BJ (cell line): ENCODE data around the gene ZC3H4. TPM values are rescaled to one million over a fixed set of nuclear protein-coding genes. Genes with fewer than 3 reads are reported as not detected.
A peak's percentile ranks its signal among the peaks of the same experiment; 100 is the strongest.
"Not testable (repeated sequence)": the region's sequence is repeated elsewhere in the genome, so short reads cannot be mapped to it uniquely, and the experiment has no call there.

ENCODE experiments used
- CTCF ChIA-PET: fragments of 350-600 bp; formaldehyde crosslinking; extraction: SDS; loops from one replicate; lab custom pipeline; 2021; ENCODE audit warnings: antibody characterized with exemption, inconsistent platforms; lab: Yijun Ruan, JAX
- POLR2A ChIA-PET: fragments of 300-600 bp; sonication (Branson Sonifier 250); formaldehyde crosslinking; extraction: SDS; loops from one replicate; lab custom pipeline; 2021; ENCODE audit warnings: antibody characterized with exemption; lab: Charles Lee
- DNase-seq: peaks from one replicate; pipeline ENCODE4 v3.0.0-alpha.2; 2011; ENCODE audit warnings: low read depth
- H3K27me3 ChIP-seq: 2 replicates; pipeline ENCODE4 v1.6.0; 2011; ENCODE audit warnings: low read length; ENCODE audit not compliant: control insufficient read depth, insufficient read depth
- H3K36me3 ChIP-seq: 2 replicates; pipeline ENCODE4 v1.5.1; 2011; ENCODE audit warnings: low read length; ENCODE audit not compliant: control insufficient read depth, insufficient read depth
- H3K4me3 ChIP-seq: 2 replicates; pipeline ENCODE4 v1.5.1; 2011; ENCODE audit warnings: low read depth, mild to moderate bottlenecking, control low read depth, low read length
- polyA plus RNA-seq: library from polyadenylated mRNA; depleted of rRNA; stranded (reverse); fragments of >200 nt; gene quantifications from 2 replicates; pipeline ENCODE4 v1.2.3, GENCODE V29; 2011
- TF ChIP-seq, protein P1 (sequence below): IDR thresholded peaks from 2 replicates; pipeline ENCODE4 v1.5.1; 2011; ENCODE audit warnings: low read depth, mild to moderate bottlenecking, control low read depth, inconsistent platforms, low read length, moderate library complexity; ENCODE audit not compliant: insufficient read depth

The ZC3H4 gene
- polyA plus RNA-seq, 1 experiment: 4.3 TPM

DNA sequence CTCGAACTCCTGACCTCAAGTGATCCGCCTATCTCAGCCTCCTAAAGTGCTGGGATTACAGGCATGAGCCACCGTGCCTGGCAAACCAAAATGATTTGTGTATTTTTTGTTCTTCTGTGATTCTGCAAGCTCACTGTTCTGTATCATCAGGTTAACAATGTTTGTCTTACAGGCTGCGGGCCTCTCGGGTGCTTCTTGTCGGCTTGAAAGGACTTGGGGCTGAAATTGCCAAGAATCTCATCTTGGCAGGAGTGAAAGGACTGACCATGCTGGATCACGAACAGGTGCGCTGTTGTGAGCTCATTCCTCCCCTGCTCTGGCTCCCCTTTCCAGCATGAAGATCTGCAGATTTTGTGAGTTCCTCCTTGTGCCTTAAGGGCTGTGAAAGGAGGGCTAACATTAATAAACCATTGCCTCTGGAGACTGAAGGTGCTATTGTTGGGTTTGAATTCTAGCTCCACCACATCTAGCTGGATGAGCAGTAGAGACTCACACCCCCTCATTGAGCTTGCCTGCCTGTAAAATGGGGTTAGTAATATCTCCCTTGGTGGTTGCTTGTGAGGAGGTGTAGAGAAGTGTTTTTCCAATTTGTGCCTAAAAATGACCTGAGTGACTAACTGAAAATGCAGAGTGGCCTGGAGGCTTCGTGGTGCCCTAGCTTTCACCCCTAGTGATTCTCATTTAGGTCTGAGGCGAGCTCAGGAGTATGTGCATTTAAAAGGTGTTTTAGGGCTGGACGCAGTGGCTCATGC lies 29.9 kb upstream of the ZC3H4 start:
- ChIA-PET POLR2A (interaction anchor here (0.6 kb wide), 1 partner anchor 12 kb away, joined by 7 read pairs; no protein-coding TSS in a partner anchor), CTCF (interaction anchor here (0.6 to 23.3 kb wide), 7 partner anchors 9 to 287 kb away, joined by 3 to 339 read pairs (median 5); no protein-coding TSS in a partner anchor)
- no peaks in the 10 kb centered on the region for H3K27me3 ChIP-seq
- DNase-seq: no peak
- peaks cover 13% of the 10 kb centered on the region for H3K36me3 ChIP-seq
- no peak overlapping the region for H3K4me3 ChIP-seq
- TF ChIP-seq, protein P1, sequence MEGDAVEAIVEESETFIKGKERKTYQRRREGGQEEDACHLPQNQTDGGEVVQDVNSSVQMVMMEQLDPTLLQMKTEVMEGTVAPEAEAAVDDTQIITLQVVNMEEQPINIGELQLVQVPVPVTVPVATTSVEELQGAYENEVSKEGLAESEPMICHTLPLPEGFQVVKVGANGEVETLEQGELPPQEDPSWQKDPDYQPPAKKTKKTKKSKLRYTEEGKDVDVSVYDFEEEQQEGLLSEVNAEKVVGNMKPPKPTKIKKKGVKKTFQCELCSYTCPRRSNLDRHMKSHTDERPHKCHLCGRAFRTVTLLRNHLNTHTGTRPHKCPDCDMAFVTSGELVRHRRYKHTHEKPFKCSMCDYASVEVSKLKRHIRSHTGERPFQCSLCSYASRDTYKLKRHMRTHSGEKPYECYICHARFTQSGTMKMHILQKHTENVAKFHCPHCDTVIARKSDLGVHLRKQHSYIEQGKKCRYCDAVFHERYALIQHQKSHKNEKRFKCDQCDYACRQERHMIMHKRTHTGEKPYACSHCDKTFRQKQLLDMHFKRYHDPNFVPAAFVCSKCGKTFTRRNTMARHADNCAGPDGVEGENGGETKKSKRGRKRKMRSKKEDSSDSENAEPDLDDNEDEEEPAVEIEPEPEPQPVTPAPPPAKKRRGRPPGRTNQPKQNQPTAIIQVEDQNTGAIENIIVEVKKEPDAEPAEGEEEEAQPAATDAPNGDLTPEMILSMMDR: no peak

DNA sequence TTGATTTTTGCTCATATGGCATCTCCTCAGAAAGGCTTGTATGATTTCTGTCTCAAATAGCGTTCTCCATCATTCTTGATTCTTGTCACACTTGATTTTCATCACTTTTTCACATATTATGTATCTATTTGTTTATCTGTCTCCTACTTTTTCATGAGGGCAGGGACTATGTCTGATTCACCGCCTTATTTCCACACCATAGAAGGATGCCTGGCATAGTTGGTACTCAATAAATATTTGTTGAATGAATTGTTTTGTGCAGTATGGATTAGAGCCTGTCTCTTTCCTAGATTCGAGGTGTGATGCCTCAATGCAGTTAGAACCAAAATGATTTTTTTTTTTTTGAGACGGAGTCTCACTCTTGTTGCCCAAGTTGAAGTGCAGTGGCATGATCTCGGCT lies 29.2 kb upstream of the ZC3H4 start:
- peaks cover 13% of the 10 kb centered on the region for H3K36me3 ChIP-seq
- no peak overlapping the region for H3K4me3 ChIP-seq
- ChIA-PET CTCF (interaction anchor here (1.2 to 23.3 kb wide), 4 partner anchors 9 to 287 kb away, joined by 3 to 339 read pairs (median 5); no protein-coding TSS in a partner anchor), POLR2A (interaction anchor here (0.6 kb wide), 1 partner anchor 11 kb away, joined by 7 read pairs; no protein-coding TSS in a partner anchor)
- no peaks in the 10 kb centered on the region for H3K27me3 ChIP-seq
- DNase-seq: no peak
- TF ChIP-seq, protein P1: no peak

DNA sequence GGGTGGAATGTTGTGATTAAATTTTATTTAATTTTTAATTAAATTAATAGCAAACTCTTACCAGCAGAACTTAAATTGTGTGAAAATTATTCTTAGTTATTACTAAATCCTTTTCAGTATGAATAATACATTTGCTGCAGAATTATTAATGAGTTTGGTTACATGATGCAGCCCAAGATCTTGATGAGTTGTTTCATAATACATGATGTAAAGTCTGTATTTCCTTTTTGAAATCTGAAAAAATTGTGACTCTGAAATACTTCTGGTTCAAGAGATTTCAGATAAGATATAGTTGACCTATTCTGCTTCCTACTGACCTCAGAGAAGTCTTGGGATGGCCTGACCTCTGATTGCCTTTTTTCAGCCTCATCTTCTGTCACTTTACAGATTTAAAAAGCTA lies 28.1 kb upstream of the ZC3H4 start:
- Histone ChIP-seq H3K36me3 (peaks cover 13% of the 10 kb centered on the region), H3K27me3 (no peaks in the 10 kb centered on the region), H3K4me3 (no peak overlapping the region)
- TF ChIP-seq, protein P1: no peak
- ChIA-PET POLR2A (no interaction called here), CTCF (interaction anchor here (0.7 to 23.3 kb wide), 5 partner anchors 8 to 250 kb away, joined by 4 to 339 read pairs (median 5); partner anchors contain the start of gene SAE1)
- DNase-seq: no peak

DNA sequence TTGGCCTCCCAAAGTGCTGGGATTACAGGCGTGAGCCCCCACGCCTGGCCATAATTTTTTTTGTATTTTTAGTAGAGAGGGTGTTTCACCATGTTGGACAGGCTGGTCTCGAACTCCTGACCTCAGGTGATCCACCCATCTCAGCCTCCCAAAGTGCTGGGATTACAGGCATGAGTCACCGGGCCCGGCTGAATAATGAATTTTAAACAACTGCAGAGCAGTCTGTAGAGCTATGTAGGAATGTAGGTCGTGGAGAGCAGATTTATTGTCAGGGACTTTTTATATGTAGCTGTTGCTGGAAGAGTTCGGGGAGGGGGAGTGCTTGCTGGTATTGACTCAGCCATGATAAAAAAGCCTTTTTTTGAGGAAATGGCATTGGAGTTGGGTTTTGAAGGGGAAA lies 27.7 kb upstream of the ZC3H4 start:
- POLR2A ChIA-PET, H3K27me3 ChIP-seq, H3K4me3 ChIP-seq: not testable (repeated sequence)
- DNase-seq: peak; percentile 60
- H3K36me3 ChIP-seq: peaks cover 11% of the 10 kb centered on the region
- CTCF ChIA-PET: interaction anchor here (0.7 to 23.3 kb wide), 6 partner anchors 9 to 250 kb away, joined by 3 to 339 read pairs (median 4); partner anchors contain the start of gene SAE1

DNA sequence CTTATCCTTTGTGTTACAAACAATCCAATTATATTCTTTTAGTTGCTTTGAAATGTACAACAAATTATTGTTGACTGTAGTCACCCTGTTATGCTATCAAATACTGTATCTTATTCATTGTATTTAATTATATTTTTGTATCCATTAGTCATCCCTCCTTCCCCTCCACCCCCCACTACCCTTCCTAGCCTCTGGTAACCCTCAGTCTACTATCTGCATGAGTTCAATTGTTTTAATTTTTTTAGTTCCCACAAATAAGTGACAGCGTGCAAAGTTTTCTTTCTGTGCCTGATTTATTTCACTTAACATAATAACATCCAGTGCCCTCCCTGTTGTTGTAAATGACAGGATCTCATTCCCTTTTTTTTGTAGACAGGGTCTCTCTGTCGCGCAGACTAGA lies 21.6 kb upstream of the ZC3H4 start:
- POLR2A ChIA-PET: interaction anchor here (0.7 to 1.0 kb wide), 2 partner anchors 22 to 215 kb away, joined by 3 read pairs; partner anchors contain the start of gene ZC3H4
- TF ChIP-seq, protein P1: no peak
- Histone ChIP-seq H3K4me3 (no peak overlapping the region), H3K27me3 (no peaks in the 10 kb centered on the region), H3K36me3 (0 out of 2 replicates have a peak, but pooled peaks cover 1% of the 10 kb centered on the region)
- CTCF ChIA-PET: interaction anchor here (0.6 kb wide), 1 partner anchor 131 kb away, joined by 3 read pairs; no protein-coding TSS in a partner anchor
- no peak for DNase-seq
